Measurements from ENCODE around the gene ANKRD6.

- no peak for TF ChIP-seq CTCF (IDR thresholded peaks at IDR 0.05)
- no peak for TF ChIP-seq POLR2A (IDR thresholded peaks at IDR 0.05)
Measured at GRCh38 chr6:89553431-89553830, 120.5 kb downstream of the ANKRD6 start.
